H9 (cell line): ENCODE results near the gene FKRP. TPM values are rescaled to one million over a fixed set of nuclear protein-coding genes. Genes with fewer than 3 reads are reported as not detected.

Experiments used
- DNase-seq: peaks from one replicate; pipeline ENCODE4 v3.0.0-alpha.2; 2017
- H2AFZ ChIP-seq: one replicate; pipeline ENCODE4 v1.6.1; 2013; ENCODE audit warnings: mild to moderate bottlenecking, low read length, control low read depth, moderate library complexity
- H2AK5ac ChIP-seq: 2 replicates; pipeline ENCODE4 v1.6.1; 2013; ENCODE audit warnings: low read length, control low read depth, mixed read lengths; ENCODE audit not compliant: insufficient read length
- H2BK120ac ChIP-seq: one replicate; pipeline ENCODE4 v1.6.1; 2013; ENCODE audit warnings: low read depth, mild to moderate bottlenecking, low read length, control low read depth, inconsistent platforms; ENCODE audit not compliant: poor library complexity, severe bottlenecking
- H2BK12ac ChIP-seq: 2 replicates; pipeline ENCODE4 v1.6.1; 2013; ENCODE audit warnings: low read length, control low read depth, mixed read lengths, low read depth; ENCODE audit not compliant: insufficient read length
- H2BK15ac ChIP-seq: 2 replicates; pipeline ENCODE4 v1.6.1; 2013; ENCODE audit warnings: low read depth, low read length, control low read depth
- H2BK20ac ChIP-seq: one replicate; pipeline ENCODE4 v1.6.1; 2013; ENCODE audit warnings: low read depth, mild to moderate bottlenecking, low read length, control low read depth, inconsistent platforms; ENCODE audit not compliant: poor library complexity, severe bottlenecking
- H2BK5ac ChIP-seq: 2 replicates; pipeline ENCODE4 v1.6.1; 2013; ENCODE audit warnings: low read length, control low read depth, mixed read lengths; ENCODE audit not compliant: insufficient read length
- H3K14ac ChIP-seq: 2 replicates; pipeline ENCODE4 v1.6.1; 2013; ENCODE audit warnings: low read length, control low read depth; ENCODE audit not compliant: insufficient read depth
- H3K18ac ChIP-seq: 2 replicates; pipeline ENCODE4 v1.6.1; 2013; ENCODE audit warnings: low read depth, mild to moderate bottlenecking, mixed read lengths, low read length, control low read depth; ENCODE audit not compliant: insufficient read length
- H3K23ac ChIP-seq: 2 replicates; pipeline ENCODE4 v1.6.1; 2013; ENCODE audit warnings: low read length, control low read depth, mixed read lengths, low read depth; ENCODE audit not compliant: insufficient read length
- H3K23me2 ChIP-seq: 2 replicates; pipeline ENCODE4 v1.6.1; 2013; ENCODE audit warnings: low read depth, mild to moderate bottlenecking, mixed read lengths, low read length, control low read depth; ENCODE audit not compliant: insufficient read length, poor library complexity, severe bottlenecking
- H3K27ac ChIP-seq: 2 replicates; pipeline ENCODE4 v1.5.1; 2013; ENCODE audit warnings: low read length, control low read depth, mixed read lengths, low read depth; ENCODE audit not compliant: insufficient read length
- H3K27me3 ChIP-seq: 2 replicates; pipeline ENCODE4 v1.6.1; 2013; ENCODE audit warnings: low read length, control low read depth, inconsistent platforms; ENCODE audit not compliant: insufficient read depth
- H3K4ac ChIP-seq: 2 replicates; pipeline ENCODE4 v1.6.1; 2013; ENCODE audit warnings: low read depth, mild to moderate bottlenecking, control low read depth, inconsistent platforms, low read length, moderate library complexity
- H3K4me1 ChIP-seq: 2 replicates; pipeline ENCODE4 v1.6.1; 2013; ENCODE audit warnings: low read length, control low read depth, inconsistent platforms; ENCODE audit not compliant: insufficient read depth
- H3K4me2 ChIP-seq: 2 replicates; pipeline ENCODE4 v1.6.1; 2013; ENCODE audit warnings: low read length, control low read depth, mixed read lengths; ENCODE audit not compliant: insufficient read length, insufficient read depth
- H3K56ac ChIP-seq: 2 replicates; pipeline ENCODE4 v1.6.1; 2013; ENCODE audit warnings: low read depth, mild to moderate bottlenecking, mixed read lengths, low read length, control low read depth; ENCODE audit not compliant: insufficient read length
- H3K79me1 ChIP-seq: 2 replicates; pipeline ENCODE4 v1.6.1; 2013; ENCODE audit warnings: low read depth, mild to moderate bottlenecking, moderate library complexity, low read length, control low read depth, inconsistent platforms; ENCODE audit not compliant: insufficient read depth, poor library complexity, severe bottlenecking
- H3K79me2 ChIP-seq: 2 replicates; pipeline ENCODE4 v1.6.1; 2013; ENCODE audit warnings: low read length, control low read depth, inconsistent platforms; ENCODE audit not compliant: insufficient read depth
- H3K9ac ChIP-seq: 2 replicates; pipeline ENCODE4 v1.6.1; 2013; ENCODE audit warnings: low read length, control low read depth, mixed read lengths; ENCODE audit not compliant: insufficient read length; ENCODE audit errors: extremely low read depth
- H3K9me3 ChIP-seq: one replicate; pipeline ENCODE4 v1.6.1; 2013; ENCODE audit warnings: low read depth, low read length, inconsistent platforms; ENCODE audit not compliant: control insufficient read depth
- H3T11ph ChIP-seq: one replicate; pipeline ENCODE4 v1.6.1; 2013; ENCODE audit warnings: mild to moderate bottlenecking, low read length, control low read depth, inconsistent platforms
- H4K20me1 ChIP-seq: one replicate; pipeline ENCODE4 v1.6.1; 2013; ENCODE audit not compliant: control insufficient read depth, insufficient read length, insufficient read depth
- H4K5ac ChIP-seq: 2 replicates; pipeline ENCODE4 v1.6.1; 2013; ENCODE audit warnings: low read depth, mild to moderate bottlenecking, mixed read lengths, low read length, control low read depth; ENCODE audit not compliant: insufficient read length
- H4K8ac ChIP-seq: replicated peaks from 2 replicates; pipeline ENCODE4 v1.6.1; 2013; ENCODE audit warnings: low read length, control low read depth, mixed read lengths, low read depth; ENCODE audit not compliant: insufficient read length
- H4K91ac ChIP-seq: 2 replicates; pipeline ENCODE4 v1.6.1; 2013; ENCODE audit warnings: low read depth, mild to moderate bottlenecking, moderate library complexity, mixed read lengths, low read length, control low read depth; ENCODE audit not compliant: insufficient read length
- H3K27ac Mint-ChIP-seq, 3 experiments: 2 replicates in 2 of 3; 3 replicates in 1 of 3; pipeline ENCODE4 v1.8.0; 2020 to 2021; ENCODE audit warnings: mixed read lengths in 3 of 3, mild to moderate bottlenecking in 1 of 3, moderate library complexity in 1 of 3
- H3K27me3 Mint-ChIP-seq: 2 replicates; pipeline ENCODE4 v1.8.0; 2021; ENCODE audit warnings: low read depth, mild to moderate bottlenecking, moderate library complexity, mixed read lengths
- H3K36me3 Mint-ChIP-seq, 3 experiments: 2 replicates in 2 of 3; 3 replicates in 1 of 3; pipeline ENCODE4 v1.8.0; 2020 to 2021; ENCODE audit warnings: low read depth in 3 of 3, mixed read lengths in 3 of 3; ENCODE audit not compliant: insufficient read depth in 1 of 3
- H3K4me1 Mint-ChIP-seq, 2 experiments: 2 replicates each; pipeline ENCODE4 v1.8.0; 2020; ENCODE audit warnings: mixed read lengths in 2 of 2
- H3K4me3 Mint-ChIP-seq, 2 experiments: 2 replicates in 1 of 2; 3 replicates in 1 of 2; pipeline ENCODE4 v1.8.0; 2020 to 2021; ENCODE audit warnings: mild to moderate bottlenecking in 2 of 2, mixed read lengths in 2 of 2, moderate library complexity in 1 of 2
- H3K9me3 Mint-ChIP-seq, 2 experiments: 2 replicates in 1 of 2; 3 replicates in 1 of 2; pipeline ENCODE4 v1.8.0; 2020; ENCODE audit warnings: mild to moderate bottlenecking in 2 of 2, mixed read lengths in 2 of 2, moderate library complexity in 1 of 2
- CTCF ChIP-seq: fragments of 200-600 bp; sonication (generic); conservative IDR thresholded peaks from 3 replicates; pipeline ENCODE4 v1.8.0; 2021; ENCODE audit warnings: antibody characterized with exemption, mild to moderate bottlenecking
- WGBS: extraction: QIAGEN DNeasy Blood & Tissue Kit; methylation state at CpG from one replicate; pipeline ENCODE4 v1.1.7; 2013; ENCODE audit warnings: missing lambda C conversion rate, low lambda C conversion rate, mixed read lengths; ENCODE audit not compliant: insufficient read length; ENCODE audit errors: extremely low coverage; 5-methylcytosine and 5-hydroxymethylcytosine counted together
- total RNA-seq: library from RNA; stranded (reverse); gene quantifications from 2 replicates; pipeline ENCODE4 v1.2.1, GENCODE V29; 2021

The FKRP gene
- total RNA-seq, 1 experiment from 2014 or later: 42.2 TPM

GRCh38 chr19:46788968-46789338 is 43.1 kb downstream of the FKRP start:
- Histone ChIP-seq H3K18ac (peak overlapping the region; percentile 39), H3K4me1 (peaks cover 5% of the 10 kb centered on the region; the same call in 1 of the 2 replicates), H2BK20ac (no peak overlapping the region), H4K20me1 (peaks cover 4% of the 10 kb centered on the region), H3K14ac (no peak overlapping the region), H4K91ac (no peak overlapping the region), H2BK5ac (no peak overlapping the region), H3K56ac (no peak overlapping the region), H3K79me1 (no peaks in the 10 kb centered on the region), H2AK5ac (peak overlapping the region; percentile 43), H3T11ph (no peak overlapping the region), H3K9ac (no peak overlapping the region), H3K79me2 (peaks cover 32% of the 10 kb centered on the region; the same call in 1 of the 2 replicates), H2BK120ac (no peak overlapping the region), H3K27me3 (no peaks in the 10 kb centered on the region; the same call in 1 of the 2 replicates), H3K23me2 (peaks cover 23% of the 10 kb centered on the region), H3K27ac (no peak overlapping the region), H3K23ac (no peak overlapping the region), H2AFZ (no peak overlapping the region), H3K4ac (no peak overlapping the region), H4K8ac (no peak overlapping the region), H2BK15ac (no peak overlapping the region), H3K4me2 (no peak overlapping the region), H4K5ac (no peak overlapping the region), H2BK12ac (no peak overlapping the region), H3K9me3 (no peaks in the 10 kb centered on the region)
- peak overlapping the region in 2 of 3 experiments; percentile 52 to 77; a peak in 2 of 7 replicates for H3K27ac Mint-ChIP-seq
- no CpG with 5 or more reads among the region's 9 CpGs for WGBS
- TF ChIP-seq CTCF: no peak
- H3K36me3 Mint-ChIP-seq: peaks cover 17 to 29% (median 23%) of the 10 kb centered on the region in 3 experiments
- H3K4me1 Mint-ChIP-seq: peaks cover 18 to 30% of the 10 kb centered on the region in 2 experiments
- H3K4me3 Mint-ChIP-seq: peak overlapping the region in 1 of 2 experiments; percentile 100; a peak in 2 of 5 replicates
- H3K27me3 Mint-ChIP-seq: peaks cover 18% of the 10 kb centered on the region
- DNase-seq: no peak
- H3K9me3 Mint-ChIP-seq: no peaks in the 10 kb centered on the region; a peak in 1 of 5 replicates
